Keratinocyte (primary cell): Measurements from ENCODE around the gene GZMM. TPM values are rescaled to one million over a fixed set of nuclear protein-coding genes. Genes with fewer than 3 reads are reported as not detected.

Experiments
- DNase-seq: peaks from one replicate; pipeline ENCODE4 v3.0.0-alpha.2; 2011; ENCODE audit warnings: low read depth, missing footprints, low spot score
- FAIRE-seq: peaks from 2 replicates; lab custom pipeline; 2011; peaks lifted over from hg19 to GRCh38; lab: Jason Lieb, UNC
- H2AFZ ChIP-seq: 2 replicates; pipeline ENCODE4 v1.6.0; 2012; ENCODE audit warnings: low read length, control low read depth, inconsistent platforms; ENCODE audit not compliant: control insufficient read depth
- H3K27ac ChIP-seq: 2 replicates; pipeline ENCODE4 v1.5.1; 2011; ENCODE audit warnings: low read length; ENCODE audit not compliant: control insufficient read depth, insufficient read depth
- H3K27me3 ChIP-seq: 3 replicates; pipeline ENCODE4 v1.6.0; 2011; ENCODE audit warnings: low read length; ENCODE audit not compliant: control insufficient read depth, insufficient read depth; ENCODE audit errors: extremely low read depth
- H3K36me3 ChIP-seq, 2 experiments: 2 replicates in 1 of 2; 3 replicates in 1 of 2; pipeline ENCODE4 v1.5.1; 2011; ENCODE audit warnings: low read length in 2 of 2, mild to moderate bottlenecking in 1 of 2; ENCODE audit not compliant: control insufficient read depth in 2 of 2, insufficient read depth in 2 of 2; ENCODE audit errors: extremely low read depth in 1 of 2
- H3K4me1 ChIP-seq: 3 replicates; pipeline ENCODE4 v1.5.1; 2011; ENCODE audit warnings: low read length; ENCODE audit not compliant: control insufficient read depth, insufficient read depth; ENCODE audit errors: extremely low read depth
- H3K4me2 ChIP-seq: 3 replicates; pipeline ENCODE4 v1.6.0; 2011; ENCODE audit warnings: low read depth, low read length; ENCODE audit not compliant: control insufficient read depth, insufficient read depth; ENCODE audit errors: extremely low read depth
- H3K4me3 ChIP-seq, 3 experiments: fragments of 200-600 bp in 1 of 3; sonication (generic) in 1 of 3; 2 replicates in 2 of 3; 3 replicates in 1 of 3; pipeline ENCODE4 v1.5.1; 2011 to 2016; ENCODE audit warnings: low read length in 3 of 3, mild to moderate bottlenecking in 3 of 3, control low read depth in 2 of 3, inconsistent platforms in 1 of 3, low read depth in 1 of 3, mixed read lengths in 1 of 3, mixed run types in 1 of 3, moderate library complexity in 1 of 3; ENCODE audit not compliant: control insufficient read depth in 2 of 3, insufficient read depth in 2 of 3; ENCODE audit errors: extremely low read depth in 1 of 3
- H3K79me2 ChIP-seq: 2 replicates; pipeline ENCODE4 v1.6.0; 2012; ENCODE audit warnings: low read length; ENCODE audit not compliant: control insufficient read depth, insufficient read depth
- H3K9ac ChIP-seq: 3 replicates; pipeline ENCODE4 v1.6.0; 2011; ENCODE audit warnings: low read length; ENCODE audit not compliant: control insufficient read depth, insufficient read depth; ENCODE audit errors: extremely low read depth
- H3K9me1 ChIP-seq: 3 replicates; pipeline ENCODE4 v1.6.0; 2011; ENCODE audit warnings: low read length; ENCODE audit not compliant: control insufficient read depth, insufficient read depth; ENCODE audit errors: extremely low read depth
- H3K9me3 ChIP-seq: 2 replicates; pipeline ENCODE4 v1.5.1; 2012; ENCODE audit warnings: low read depth, low read length; ENCODE audit not compliant: control insufficient read depth
- H4K20me1 ChIP-seq: 3 replicates; pipeline ENCODE4 v1.6.0; 2011; ENCODE audit warnings: low read length; ENCODE audit not compliant: control insufficient read depth, insufficient read depth; ENCODE audit errors: extremely low read depth
- EZH2 ChIP-seq: IDR thresholded peaks from one replicate; pipeline ENCODE4 v1.6.1; 2012; ENCODE audit warnings: inconsistent platforms, mild to moderate bottlenecking, low read length, moderate library complexity
- dilution Hi-C: fragments of 300-500 bp; cut with MboI; formaldehyde crosslinking; loops from one replicate; pipeline ENCODE4 v1.7.0; 2020; ENCODE audit warnings: low sequenced_read_pairs; ENCODE audit not compliant: extremely low pct_ligation_motif_present
- polyA plus RNA-seq, 5 experiments: library from polyadenylated mRNA; depleted of rRNA in 3 of 5; stranded (reverse) in 3 of 5; stranded (forward) in 1 of 5; unstranded in 1 of 5; fragments of >200 nt; gene quantifications; 1 replicate in 1 of 5; 2 replicates in 3 of 5; 3 replicates in 1 of 5; pipeline versions ENCODE4 v1.2.1 to v1.2.3, GENCODE V29; 2011 to 2012; ENCODE audit warnings: missing spikeins in 2 of 5, low read depth in 1 of 5, low replicate concordance in 1 of 5
- TF ChIP-seq, protein P1 (sequence below), 3 experiments: IDR thresholded peaks in 1 of 3; conservative IDR thresholded peaks in 1 of 3; optimal IDR thresholded peaks in 1 of 3; 2 replicates in 2 of 3; 3 replicates in 1 of 3; pipeline versions ENCODE3 to v1.5.1; 2011; ENCODE audit warnings: low read length in 3 of 3, mild to moderate bottlenecking in 3 of 3, moderate library complexity in 2 of 3, control low read depth in 1 of 3, inconsistent platforms in 1 of 3; ENCODE audit not compliant: insufficient read depth in 2 of 3; ENCODE audit errors: extremely low read depth in 1 of 3

Gene GZMM
- polyA plus RNA-seq, 1 donor (not counting 4 experiments of a cell fraction or from before 2014, with no cell fraction given), result not detected

- Histone ChIP-seq H4K20me1 (no peaks in the 10 kb centered on the region), H3K36me3 (peaks cover 0 to 3% of the 10 kb centered on the region in 2 experiments), H3K9ac (no peak overlapping the region), H3K9me1 (peaks cover 2% of the 10 kb centered on the region), H3K27ac (no peak overlapping the region), H3K79me2 (peaks cover 16% of the 10 kb centered on the region), H3K4me2 (no peak overlapping the region), H3K9me3 (no peaks in the 10 kb centered on the region), H3K4me3 (no peak overlapping the region), H2AFZ (no peak overlapping the region), H3K27me3 (no peaks in the 10 kb centered on the region), H3K4me1 (peaks cover 17% of the 10 kb centered on the region)
- dilution Hi-C loops, result no loop called here
- DNase-seq (no peak), FAIRE-seq (no peak)
- no peak for TF ChIP-seq EZH2
- TF ChIP-seq, protein P1, sequence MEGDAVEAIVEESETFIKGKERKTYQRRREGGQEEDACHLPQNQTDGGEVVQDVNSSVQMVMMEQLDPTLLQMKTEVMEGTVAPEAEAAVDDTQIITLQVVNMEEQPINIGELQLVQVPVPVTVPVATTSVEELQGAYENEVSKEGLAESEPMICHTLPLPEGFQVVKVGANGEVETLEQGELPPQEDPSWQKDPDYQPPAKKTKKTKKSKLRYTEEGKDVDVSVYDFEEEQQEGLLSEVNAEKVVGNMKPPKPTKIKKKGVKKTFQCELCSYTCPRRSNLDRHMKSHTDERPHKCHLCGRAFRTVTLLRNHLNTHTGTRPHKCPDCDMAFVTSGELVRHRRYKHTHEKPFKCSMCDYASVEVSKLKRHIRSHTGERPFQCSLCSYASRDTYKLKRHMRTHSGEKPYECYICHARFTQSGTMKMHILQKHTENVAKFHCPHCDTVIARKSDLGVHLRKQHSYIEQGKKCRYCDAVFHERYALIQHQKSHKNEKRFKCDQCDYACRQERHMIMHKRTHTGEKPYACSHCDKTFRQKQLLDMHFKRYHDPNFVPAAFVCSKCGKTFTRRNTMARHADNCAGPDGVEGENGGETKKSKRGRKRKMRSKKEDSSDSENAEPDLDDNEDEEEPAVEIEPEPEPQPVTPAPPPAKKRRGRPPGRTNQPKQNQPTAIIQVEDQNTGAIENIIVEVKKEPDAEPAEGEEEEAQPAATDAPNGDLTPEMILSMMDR (optimal IDR thresholded peaks at IDR 0.05 in 1 of 3, IDR thresholded peaks at IDR 0.05 in 1 of 3, conservative IDR thresholded peaks at IDR 0.05 in 1 of 3; ENCODE audit: extremely low read depth in 1 of 3, insufficient read depth in 2 of 3, low read length in 3 of 3), result no peak
Observed at GRCh38 chr19:504616-505015, 39.2 kb upstream of the GZMM start.

- Histone ChIP-seq H3K27me3 (no peaks in the 10 kb centered on the region), H3K79me2 (peaks cover 16% of the 10 kb centered on the region), H4K20me1 (no peaks in the 10 kb centered on the region), H3K36me3 (peaks cover 0 to 3% of the 10 kb centered on the region in 2 experiments), H3K27ac (peak overlapping the region; percentile 88), H3K4me2 (peak overlapping the region; percentile 84), H3K4me3 (peak overlapping the region; percentile 57 to 88 (median 74)), H3K4me1 (peaks cover 31% of the 10 kb centered on the region), H3K9me1 (peaks cover 4% of the 10 kb centered on the region), H3K9me3 (no peaks in the 10 kb centered on the region), H3K9ac (peak overlapping the region; percentile 85), H2AFZ (peak overlapping the region; percentile 96)
- DNase-seq, result peak; percentile 97
- TF ChIP-seq, protein P1 (optimal IDR thresholded peaks at IDR 0.05 in 1 of 3, IDR thresholded peaks at IDR 0.05 in 1 of 3, conservative IDR thresholded peaks at IDR 0.05 in 1 of 3; ENCODE audit: extremely low read depth in 1 of 3, insufficient read depth in 2 of 3, low read length in 3 of 3), result peak; percentile 83 to 100 (median 91)
- TF ChIP-seq EZH2, result no peak
- dilution Hi-C loops, result no loop called here
- FAIRE-seq, result peak; percentile 84
Observed at GRCh38 chr19:506404-507285, 37.2 kb upstream of the GZMM start.
